ENCODE data around the gene DDX1. TPM values are rescaled to one million over a fixed set of nuclear protein-coding genes. Genes with fewer than 3 reads are reported as not detected.

Gene DDX1
- total RNA-seq, 1 experiment from 2014 or later, result 193 TPM

DNA sequence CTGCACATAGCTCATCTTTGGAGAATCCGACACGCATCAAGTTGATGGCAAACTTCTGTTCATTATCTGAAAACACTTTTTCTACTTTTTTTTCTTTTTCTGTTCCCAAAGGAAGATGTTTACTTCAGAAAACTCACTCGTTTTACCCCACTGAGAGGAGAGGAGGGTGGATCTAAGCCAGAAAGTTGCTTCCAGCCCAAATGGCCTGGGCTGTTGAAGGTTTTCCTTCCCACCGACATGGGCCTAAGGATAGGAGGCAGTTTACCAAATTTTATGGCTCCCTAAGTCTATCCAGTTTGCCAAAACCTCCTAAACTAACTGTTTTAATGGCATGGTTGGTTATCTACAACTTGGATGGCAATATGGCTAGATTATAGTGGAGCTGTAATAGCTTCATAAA, 70.4 kb downstream of the DDX1 start:
- no peak for DNase-seq (ENCODE audit: low read depth, low spot score)
- in situ Hi-C loops (cut with HindIII; ENCODE audit: low pct_unique_long_range_greater_than_20kb, low sequenced_read_pairs), result no loop called here

DNA sequence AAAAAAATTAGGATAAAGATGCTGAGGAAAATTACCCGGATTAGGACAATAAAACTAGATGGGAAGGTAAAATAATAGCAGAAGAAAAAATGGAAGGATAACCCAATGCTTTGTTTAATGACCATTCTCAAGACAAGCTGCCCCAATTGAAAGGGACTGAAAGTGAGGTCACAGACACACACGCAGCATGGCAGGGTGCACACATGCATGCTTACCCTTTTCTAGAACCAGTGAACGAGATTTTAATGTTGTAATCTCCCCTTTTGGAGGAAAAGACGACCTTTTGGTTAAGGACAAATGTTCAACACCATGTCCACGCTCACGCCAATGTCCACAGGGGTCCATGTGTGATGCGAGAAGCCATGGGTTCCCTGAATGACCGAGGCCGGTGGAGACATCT, 70.9 kb downstream of the DDX1 start:
- in situ Hi-C loops (cut with HindIII; ENCODE audit: low pct_unique_long_range_greater_than_20kb, low sequenced_read_pairs), result no loop called here
- no peak for DNase-seq (ENCODE audit: low read depth, low spot score)

DNA sequence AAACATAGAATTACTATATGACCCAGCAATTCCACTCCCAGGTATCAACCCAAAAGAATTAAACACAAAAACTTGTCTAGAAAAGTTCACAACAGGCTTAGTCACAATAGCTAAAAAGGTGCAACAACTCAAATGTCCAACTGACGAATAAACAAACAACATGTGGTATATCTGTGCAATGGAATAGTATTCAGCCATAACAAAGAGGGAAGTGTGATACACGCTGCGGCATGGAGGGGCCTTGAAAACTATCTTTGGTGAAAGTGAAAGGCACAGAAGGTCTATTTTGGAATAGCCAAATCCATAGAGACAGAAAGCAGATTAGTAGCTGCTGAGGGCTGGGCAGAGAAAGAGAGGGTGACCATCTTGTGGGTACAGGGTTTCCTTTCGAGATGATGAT, 72.1 kb downstream of the DDX1 start:
- DNase-seq (ENCODE audit: low read depth, low spot score), result no peak
- in situ Hi-C loops (cut with HindIII; ENCODE audit: low pct_unique_long_range_greater_than_20kb, low sequenced_read_pairs), result no loop called here

DNA sequence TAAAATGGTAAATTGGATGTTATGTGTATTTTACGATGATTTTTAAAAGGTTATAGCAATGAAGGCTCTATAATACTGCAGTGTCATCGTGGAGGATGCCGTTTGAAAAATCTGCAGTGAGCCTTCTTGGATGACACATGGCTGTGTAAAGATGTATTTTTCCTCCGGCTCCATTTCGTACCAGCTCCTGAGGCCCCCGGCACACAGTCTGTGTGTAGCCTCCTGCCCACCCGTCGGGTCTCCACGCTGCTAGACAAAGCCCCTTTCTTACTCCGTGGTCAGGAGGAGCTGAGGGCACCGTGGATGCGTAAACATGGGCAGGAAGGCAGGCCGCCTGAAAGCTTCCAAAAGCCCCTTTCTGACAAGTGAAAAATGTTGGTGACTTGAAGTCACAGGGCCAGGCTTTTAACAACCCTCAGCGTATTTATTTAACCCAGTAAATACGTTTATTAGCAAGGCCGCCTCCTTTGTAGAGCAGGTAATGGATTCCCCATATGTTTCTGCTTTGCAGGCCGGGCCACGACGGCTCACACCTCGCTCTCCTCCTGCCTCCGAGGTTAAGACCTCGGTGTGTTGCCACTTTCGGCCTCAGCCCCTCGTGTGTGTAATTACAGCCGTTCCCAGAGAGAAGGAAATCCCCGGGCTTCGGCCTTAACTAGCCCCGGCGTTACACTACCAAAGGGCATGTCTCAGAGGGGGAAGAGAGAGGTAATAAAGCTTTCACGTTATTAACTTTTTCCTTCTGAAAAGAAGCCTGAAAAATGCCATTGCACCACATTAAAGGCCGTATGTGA, 72.8 kb downstream of the DDX1 start:
- DNase-seq (ENCODE audit: low read depth, low spot score), result no peak
- in situ Hi-C loops (cut with HindIII; ENCODE audit: low pct_unique_long_range_greater_than_20kb, low sequenced_read_pairs), result no loop called here

DNA sequence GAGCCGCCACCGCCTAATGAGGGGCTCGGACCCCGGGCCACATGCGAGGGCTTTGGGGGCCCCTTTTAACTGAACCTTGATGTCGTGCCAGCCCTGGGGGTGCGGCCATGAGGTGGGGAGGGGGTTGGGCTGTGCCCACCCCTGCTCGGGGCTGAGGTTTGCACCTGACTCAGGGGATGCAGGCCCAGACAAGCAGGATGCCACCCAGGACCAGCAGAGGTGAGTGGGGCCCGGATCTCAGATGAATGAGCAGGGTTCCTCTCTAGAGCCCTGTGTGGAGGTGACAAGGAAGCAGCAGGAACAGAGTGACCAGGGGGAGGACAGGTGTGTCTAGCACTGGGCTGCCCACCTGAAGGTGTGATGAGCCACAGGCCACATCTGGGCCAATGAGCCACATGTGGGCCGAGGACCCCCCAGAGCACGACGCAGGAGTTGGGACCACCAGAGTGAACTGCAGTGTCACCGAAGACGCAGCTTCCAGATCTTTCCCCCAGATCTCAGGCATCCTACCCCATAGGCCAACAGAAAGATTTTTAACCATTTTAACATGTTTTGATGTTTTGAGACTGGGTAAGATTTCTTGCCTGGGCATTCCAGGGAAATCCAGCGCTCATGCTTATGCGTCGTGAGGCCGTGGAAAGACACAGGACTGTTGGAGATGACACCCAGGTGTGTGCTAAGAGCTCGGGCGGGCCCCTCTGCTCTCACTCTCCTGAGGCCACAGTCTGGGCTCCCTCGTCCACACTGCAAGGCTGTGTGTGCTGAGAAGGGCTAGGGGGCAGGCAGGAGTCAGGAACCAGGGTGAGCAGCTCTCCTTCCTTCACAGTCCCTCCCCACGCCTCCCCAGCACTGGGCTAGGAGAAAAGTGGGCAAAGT, 73.6 kb downstream of the DDX1 start:
- in situ Hi-C loops (cut with HindIII; ENCODE audit: low pct_unique_long_range_greater_than_20kb, low sequenced_read_pairs), result no loop called here

DNA sequence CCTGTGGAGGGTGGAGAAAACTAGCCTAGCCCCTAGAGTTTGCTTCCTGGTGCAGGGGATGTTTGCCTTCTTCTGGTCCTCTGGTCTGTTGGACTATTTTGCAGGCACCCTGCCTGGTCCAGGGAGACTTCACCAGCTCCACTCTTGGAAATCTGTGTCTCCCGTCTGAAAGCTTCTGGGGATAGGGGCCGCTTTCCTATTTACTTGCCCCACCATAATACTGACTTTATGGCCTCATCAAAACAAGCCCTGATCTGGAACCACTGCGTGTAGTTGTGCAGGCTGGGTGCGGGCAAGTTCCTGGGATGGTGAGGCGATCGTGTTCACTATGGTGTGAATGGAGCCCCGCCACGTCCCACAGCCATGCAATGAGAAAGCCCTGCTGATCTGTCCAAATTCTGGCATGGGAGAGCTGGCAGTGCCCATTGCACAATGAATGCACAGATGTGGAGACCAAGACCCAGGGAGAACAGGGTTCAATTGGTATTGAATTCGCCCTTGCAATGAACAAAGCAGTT, 74.3 kb downstream of the DDX1 start:
- in situ Hi-C loops (cut with HindIII; ENCODE audit: low pct_unique_long_range_greater_than_20kb, low sequenced_read_pairs), result no loop called here
- no peak for DNase-seq (ENCODE audit: low read depth, low spot score)

More for the DNA sequence above, 73.6 kb downstream of the DDX1 start:
- no peak for DNase-seq (ENCODE audit: low read depth, low spot score)

DNA sequence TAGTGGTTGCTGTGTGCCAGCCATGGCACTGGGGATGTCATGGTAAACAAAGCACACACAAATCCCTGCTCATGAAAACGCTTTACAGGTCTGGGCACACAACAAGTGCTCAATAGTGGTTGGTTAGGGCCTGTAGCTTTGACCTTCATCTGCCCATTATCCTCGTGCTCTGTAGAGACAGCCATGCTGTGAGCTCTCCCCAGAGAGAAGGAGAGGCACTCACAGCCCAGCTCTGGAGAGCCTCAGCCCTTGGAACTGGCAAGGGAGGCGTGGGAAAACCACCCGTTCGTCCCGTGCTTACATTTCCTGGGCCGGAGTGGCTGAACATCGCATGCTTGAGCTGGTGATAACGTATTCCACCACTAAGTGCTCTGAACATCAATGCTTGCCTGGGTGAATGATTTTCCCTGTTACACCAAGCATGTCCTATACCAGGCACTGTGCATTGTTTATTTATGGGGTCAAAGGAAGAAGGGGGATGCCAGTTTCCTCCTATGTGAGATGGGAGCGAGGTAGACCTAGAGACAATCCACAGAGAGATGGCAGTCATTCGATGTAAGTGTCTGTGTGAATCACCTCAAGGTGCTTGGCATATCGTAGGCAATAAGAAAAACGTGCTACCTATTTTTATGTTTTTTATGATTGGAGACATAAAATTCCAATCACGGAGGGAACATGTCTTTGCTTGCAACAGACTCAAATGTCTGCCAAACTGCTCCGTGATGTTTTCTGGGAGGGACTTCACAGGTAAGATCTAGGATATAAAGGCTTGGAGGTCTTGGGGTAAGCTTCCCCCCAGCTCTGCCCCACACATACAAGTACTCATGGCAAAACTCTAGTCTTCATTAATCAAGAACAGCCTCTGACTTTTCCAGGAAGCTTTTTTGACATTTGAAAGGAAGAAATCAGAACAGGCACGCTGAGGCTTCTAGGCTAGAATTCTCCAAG, 75.5 kb downstream of the DDX1 start:
- no peak for DNase-seq (ENCODE audit: low read depth, low spot score)
- in situ Hi-C loops (cut with HindIII; ENCODE audit: low pct_unique_long_range_greater_than_20kb, low sequenced_read_pairs), result no loop called here

DNA sequence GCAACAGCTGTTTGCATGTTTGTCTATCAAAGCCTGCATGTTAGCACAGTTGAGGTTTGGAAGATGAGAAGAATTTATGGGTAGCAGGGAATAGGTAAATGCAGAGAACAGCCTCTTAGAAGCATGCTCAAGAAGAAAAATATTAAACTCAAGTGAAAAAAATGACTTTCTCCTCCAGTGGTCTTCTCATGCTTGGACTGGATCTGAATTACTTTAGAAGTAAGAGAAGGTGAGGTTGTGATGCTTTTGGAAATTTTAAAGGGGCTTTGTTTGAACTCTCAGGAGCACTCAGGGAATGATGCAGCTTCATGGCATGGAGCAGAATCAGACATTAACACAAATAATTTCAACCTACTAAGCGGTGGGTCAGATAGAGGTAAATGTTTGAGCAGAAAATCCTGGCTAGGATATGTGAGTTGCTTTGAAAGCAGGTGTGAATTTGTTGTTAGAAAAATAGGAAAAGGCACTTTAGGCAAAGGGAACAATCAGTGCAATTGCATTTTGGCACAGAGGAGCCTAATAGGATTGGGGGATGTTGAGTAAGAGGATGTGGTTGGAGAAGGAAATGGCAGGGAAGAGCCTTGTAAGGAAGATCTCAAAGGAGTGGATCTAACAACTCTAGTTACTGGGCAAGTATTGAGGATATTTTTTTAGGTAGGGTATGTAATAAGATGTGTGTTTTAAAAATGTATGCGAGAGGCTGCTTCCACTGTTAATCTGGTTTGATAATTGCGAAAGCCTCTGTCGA, 76.3 kb downstream of the DDX1 start:
- in situ Hi-C loops (cut with HindIII; ENCODE audit: low pct_unique_long_range_greater_than_20kb, low sequenced_read_pairs), result no loop called here
- no peak for DNase-seq (ENCODE audit: low read depth, low spot score)

DNA sequence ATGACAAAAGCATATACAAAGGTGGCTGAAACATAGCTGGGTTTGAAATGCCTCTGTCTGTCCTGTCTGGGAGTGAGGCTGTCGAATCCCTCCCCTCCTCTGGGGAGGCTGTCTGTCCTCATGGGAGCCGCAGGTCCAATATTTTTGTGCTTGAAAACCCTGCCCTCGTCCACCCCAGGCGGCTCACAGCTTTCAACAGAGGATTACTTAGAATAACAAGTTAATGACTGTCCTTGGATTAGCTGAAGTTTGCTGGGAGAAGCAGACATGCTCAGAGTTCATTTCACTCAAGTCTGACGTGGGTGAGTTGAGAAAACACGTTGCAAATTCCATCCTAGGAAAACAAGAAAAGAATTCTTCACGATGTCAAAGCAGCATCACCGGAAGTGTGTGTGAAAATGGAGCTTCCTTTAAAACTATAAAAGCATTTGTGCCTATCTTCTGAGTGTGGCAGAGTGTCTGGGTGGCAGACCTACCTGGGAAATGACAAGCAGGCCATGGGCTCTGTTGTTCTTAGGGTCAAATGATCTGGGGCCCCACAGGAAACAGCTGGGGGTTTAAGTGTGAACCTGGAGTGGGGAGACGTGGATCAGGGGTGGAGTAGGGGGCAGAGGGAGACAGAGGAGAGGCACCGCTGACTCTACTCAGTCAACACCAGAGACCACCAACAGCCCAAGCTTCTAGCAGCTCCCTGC, 77.1 kb downstream of the DDX1 start:
- in situ Hi-C loops (cut with HindIII; ENCODE audit: low pct_unique_long_range_greater_than_20kb, low sequenced_read_pairs), result no loop called here
- DNase-seq (ENCODE audit: low read depth, low spot score), result no peak

DNA sequence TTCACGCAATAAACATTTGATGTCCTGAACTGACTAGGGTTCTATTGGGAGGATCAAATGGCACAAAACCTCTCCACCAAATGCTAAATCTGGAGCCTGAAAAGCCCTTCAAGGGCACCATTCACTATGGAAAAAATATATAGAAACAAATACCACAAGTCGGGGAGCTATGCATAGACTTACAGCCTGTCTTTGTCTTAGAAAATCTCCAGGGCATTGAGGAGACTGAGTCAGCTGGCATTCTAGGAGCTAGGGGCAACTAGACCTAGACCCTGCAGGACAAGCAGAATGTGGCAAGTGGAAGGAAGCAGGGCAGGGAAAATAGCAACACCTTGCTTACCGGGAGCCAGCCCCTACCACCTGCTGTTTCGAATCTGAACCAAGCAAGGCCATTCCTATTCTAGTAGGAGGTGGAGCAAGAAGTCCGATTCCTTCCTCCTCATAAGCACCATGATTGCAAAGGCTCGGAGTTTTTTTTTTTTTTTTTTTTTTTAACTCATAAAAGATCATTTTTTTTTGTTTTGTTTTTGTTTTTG, 77.8 kb downstream of the DDX1 start:
- in situ Hi-C loops (cut with HindIII; ENCODE audit: low pct_unique_long_range_greater_than_20kb, low sequenced_read_pairs), result no loop called here
- no peak for DNase-seq (ENCODE audit: low read depth, low spot score)

DNA sequence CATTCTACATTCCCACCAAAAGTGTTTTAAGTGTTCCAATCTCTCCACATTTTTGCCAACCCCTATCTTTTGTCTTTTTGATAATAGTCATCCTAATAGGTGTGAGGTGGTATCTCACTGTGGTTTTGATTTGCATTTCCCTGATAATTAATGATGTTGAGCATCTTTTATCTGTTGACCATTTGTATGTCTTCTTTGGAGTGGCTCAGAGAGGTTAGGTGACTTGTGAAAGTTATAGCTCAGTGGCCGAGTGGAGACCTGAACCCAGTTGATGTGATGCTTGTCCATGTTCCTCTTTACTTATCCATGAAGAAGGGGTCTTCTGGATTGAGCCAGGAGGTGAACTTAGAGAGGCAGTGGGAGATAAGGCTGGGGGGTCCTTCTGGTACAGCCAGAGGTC, 78.8 kb downstream of the DDX1 start:
- in situ Hi-C loops (cut with HindIII; ENCODE audit: low pct_unique_long_range_greater_than_20kb, low sequenced_read_pairs), result no loop called here

DNA sequence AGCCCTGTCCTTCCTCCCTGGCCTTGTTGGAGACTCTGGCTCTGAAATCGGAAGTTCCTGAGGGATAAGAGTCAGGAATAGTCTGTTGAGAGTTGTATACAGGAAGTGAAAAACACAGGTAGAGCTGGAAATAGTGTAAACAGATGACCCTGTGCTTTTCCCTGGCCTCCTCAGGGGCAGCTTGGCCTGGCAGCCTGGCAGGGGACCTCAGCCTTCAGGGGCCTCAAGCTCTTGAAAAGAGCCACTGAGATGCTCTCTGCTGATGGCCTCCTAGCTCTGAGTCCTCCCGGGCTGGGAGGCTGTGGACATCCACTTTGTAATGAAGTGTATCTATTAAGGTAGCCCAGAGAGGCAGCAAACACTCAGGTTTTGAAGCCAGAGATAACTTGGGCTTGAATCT, 79.3 kb downstream of the DDX1 start:
- in situ Hi-C loops (cut with HindIII; ENCODE audit: low pct_unique_long_range_greater_than_20kb, low sequenced_read_pairs), result no loop called here
- DNase-seq (ENCODE audit: low read depth, low spot score), result no peak

More for the DNA sequence above, 78.8 kb downstream of the DDX1 start:
- DNase-seq (ENCODE audit: low read depth, low spot score), result no peak

DNA sequence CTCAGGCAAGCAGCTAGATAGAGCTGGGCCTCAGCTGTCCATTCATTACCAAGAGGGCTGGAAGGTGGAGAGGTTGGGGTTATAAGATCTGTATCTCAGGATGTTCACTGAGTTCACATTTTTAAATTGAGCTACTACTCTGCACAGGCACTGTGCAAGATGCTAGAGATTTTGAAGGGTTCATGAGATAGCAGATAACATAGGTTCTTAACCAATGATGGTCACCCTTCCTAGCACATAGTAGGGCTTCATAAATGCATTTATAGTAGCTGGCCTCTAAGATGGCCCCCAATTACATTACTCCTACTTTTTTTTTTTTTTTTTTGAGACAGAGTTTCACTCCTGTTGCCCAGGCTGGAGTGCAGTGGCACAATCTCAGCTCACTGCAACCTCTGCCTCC, 79.7 kb downstream of the DDX1 start:
- DNase-seq (ENCODE audit: low read depth, low spot score), result no peak
- in situ Hi-C loops (cut with HindIII; ENCODE audit: low pct_unique_long_range_greater_than_20kb, low sequenced_read_pairs), result no loop called here

DNA sequence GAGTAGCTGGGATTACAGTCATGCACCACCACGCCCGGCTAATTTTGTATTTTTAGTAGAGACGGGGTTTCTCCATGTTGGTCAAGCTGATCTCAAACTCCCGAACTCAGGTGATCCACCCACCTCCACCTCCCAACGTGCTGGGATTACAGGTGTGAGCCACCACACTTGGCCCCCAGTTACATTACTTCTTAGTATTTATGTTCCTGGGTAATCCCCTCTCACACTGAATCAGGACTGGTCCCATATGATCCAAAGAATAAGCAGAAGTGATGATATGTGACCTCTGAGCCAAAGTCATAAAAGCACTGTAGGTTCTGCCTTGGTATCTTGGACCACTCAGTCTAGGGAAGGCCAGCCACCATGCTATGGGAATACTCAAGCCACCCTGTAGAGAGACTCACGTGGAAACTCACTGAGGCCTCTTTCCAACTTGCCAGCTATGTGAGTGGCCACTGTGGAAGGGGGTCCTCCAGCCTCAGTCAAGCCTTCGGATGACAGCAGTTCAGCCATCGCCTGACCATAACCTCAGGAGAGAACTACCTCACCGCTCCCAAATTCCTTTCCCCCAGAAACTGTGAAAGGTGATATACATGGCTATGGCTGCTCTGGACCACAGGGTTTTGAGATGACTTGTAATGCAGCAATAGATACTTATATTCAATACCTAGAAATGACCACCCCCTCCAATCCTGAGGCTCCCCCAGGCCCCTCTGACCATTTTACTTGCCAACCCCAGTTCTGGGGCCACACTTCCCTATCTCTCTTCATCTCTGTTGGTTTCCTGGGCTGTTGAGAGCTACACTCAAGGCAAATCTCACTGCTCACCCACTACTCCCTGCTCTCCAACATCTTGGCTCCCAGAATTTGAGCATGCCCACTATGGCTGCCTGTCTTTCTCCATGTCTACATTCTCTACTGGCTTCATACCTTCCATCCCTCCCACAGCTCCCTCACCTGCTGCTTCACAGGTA, 80.5 kb downstream of the DDX1 start:
- no peak for DNase-seq (ENCODE audit: low read depth, low spot score)
- in situ Hi-C loops (cut with HindIII; ENCODE audit: low pct_unique_long_range_greater_than_20kb, low sequenced_read_pairs), result no loop called here

All from SK-MEL-5 (cell line).